Transverse colon (tissue), 4 donors: ENCODE data around the gene ZNF175. TPM values are rescaled to one million over a fixed set of nuclear protein-coding genes. Genes with fewer than 3 reads are reported as not detected.
"Not testable (repeated sequence)": the region's sequence is repeated elsewhere in the genome, so short reads cannot be mapped to it uniquely, and the experiment has no call there.

Source experiments
- DNase-seq: peaks from one replicate; pipeline ENCODE4 v3.0.0-alpha.2; 2019
- H3K27ac ChIP-seq, 4 donors: fragments of 200-600 bp; sonication (generic); 2 replicates each; pipeline ENCODE4 v1.5.1; 2016 to 2018; ENCODE audit warnings: inconsistent platforms in 4 of 4
- H3K27me3 ChIP-seq: fragments of 200-600 bp; sonication (generic); 2 replicates; pipeline ENCODE4 v1.5.1; 2017; ENCODE audit warnings: inconsistent platforms
- H3K36me3 ChIP-seq, 4 donors: fragments of 200-600 bp; sonication (generic); 2 replicates each; pipeline ENCODE4 v1.5.1; 2017 to 2019; ENCODE audit warnings: inconsistent platforms in 4 of 4
- H3K4me1 ChIP-seq, 4 donors: fragments of 200-600 bp; sonication (generic); 2 replicates each; pipeline ENCODE4 v1.5.1; 2017 to 2020; ENCODE audit warnings: inconsistent platforms in 4 of 4
- H3K4me3 ChIP-seq, 4 donors: fragments of 200-600 bp; sonication (generic); 1 replicate in 1 of 4; 2 replicates in 3 of 4; pipeline versions ENCODE4 v1.5.1 to v1.6.1; 2017 to 2019; ENCODE audit warnings: inconsistent platforms in 4 of 4
- H3K9me3 ChIP-seq, 2 donors: fragments of 200-600 bp; sonication (generic); 2 replicates each; pipeline ENCODE4 v1.5.1; 2017 to 2019; ENCODE audit warnings: inconsistent platforms in 2 of 2
- CTCF ChIP-seq, 5 experiments: fragments of 200-600 bp in 3 of 5; fragments of 450-650 bp in 2 of 5; sonication (generic) in 3 of 5; IDR thresholded peaks; 1 replicate in 2 of 5; 2 replicates in 3 of 5; pipeline ENCODE4 v1.5.1; 2016 to 2017; ENCODE audit warnings: antibody characterized with exemption in 5 of 5, inconsistent platforms in 3 of 5, mild to moderate bottlenecking in 2 of 5, moderate library complexity in 1 of 5
- EP300 ChIP-seq: sonication (generic); formaldehyde crosslinking; IDR thresholded peaks from one replicate; pipeline ENCODE4 v1.6.1; 2017; ENCODE audit warnings: antibody characterized with exemption, low read depth
- POLR2A ChIP-seq: fragments of 450-650 bp; IDR thresholded peaks from one replicate; pipeline ENCODE4 v1.6.1; 2016; ENCODE audit warnings: antibody characterized with exemption, mild to moderate bottlenecking, moderate library complexity
- POLR2AphosphoS5 ChIP-seq, 3 donors: sonication (generic); formaldehyde crosslinking; IDR thresholded peaks; one replicate each; pipeline ENCODE4 v1.6.1; 2016; ENCODE audit warnings: antibody characterized with exemption in 3 of 3
- WGBS, 2 donors: methylation state at CpG; one replicate each; pipeline ENCODE4 v1.1.5; 2018; ENCODE audit warnings: low coverage in 1 of 2; 5-methylcytosine and 5-hydroxymethylcytosine counted together
- in situ Hi-C, 4 donors: fragments of 200-750 bp; cut with MboI; loops; one replicate each; pipeline versions ENCODE4 v1.15.0 to v1.15.1; 2017; ENCODE audit warnings: low sequenced_read_pairs in 3 of 4, low pct_ligation_motif_present in 1 of 4, low pct_unique_long_range_greater_than_20kb in 1 of 4
- intact Hi-C: fragments of 100-400 bp; cut with DNase I; formaldehyde crosslinking; loops from one replicate; pipeline ENCODE4 v1.15.1; 2023; ENCODE audit warnings: low total_unique reads
- total RNA-seq, 4 donors: library from RNA; depleted of rRNA; stranded (reverse); fragments of >200 nt; gene quantifications; one replicate each; pipeline ENCODE4 v1.1.0, GENCODE V29; 2016

The ZNF175 gene
- total RNA-seq, 4 donors from 2014 or later: 5.6 to 12.7 (median 6.6) TPM

- DNase-seq: no peak
Observed at GRCh38 chr19:51627491-51628138, 56.5 kb downstream of the ZNF175 start.

GRCh38 chr19:51628153-51628939 lies 57.3 kb downstream of the ZNF175 start:
- 71 to 84% methylated on average over 7 to 14 of the region's 14 CpGs for WGBS, 2 donors
- in situ Hi-C loops: no loop called here
- H3K4me3 ChIP-seq: no peak overlapping the region
- no peak overlapping the region for H3K27ac ChIP-seq
- intact Hi-C loops: no loop called here
- no peaks in the 10 kb centered on the region for H3K36me3 ChIP-seq
- TF ChIP-seq EP300: no peak
- TF ChIP-seq CTCF (IDR thresholded peaks at IDR 0.05): no peak
- no peak for TF ChIP-seq POLR2AphosphoS5 (IDR thresholded peaks at IDR 0.05)
- no peak for TF ChIP-seq POLR2A
- no peak for DNase-seq
- no peaks in the 10 kb centered on the region for H3K4me1 ChIP-seq
- no peaks in the 10 kb centered on the region for H3K27me3 ChIP-seq
- no peaks in the 10 kb centered on the region for H3K9me3 ChIP-seq

More at GRCh38 chr19:51627491-51628138, 56.5 kb downstream of the ZNF175 start:
- in situ Hi-C loops: no loop called here
- 61% methylated on average over 14 of the region's 16 CpGs; no CpG with 5 or more reads in 1 of the 2 donors for WGBS, 2 donors
- intact Hi-C loops: no loop called here
- Histone ChIP-seq H3K4me1 (no peaks in the 10 kb centered on the region), H3K27me3 (no peaks in the 10 kb centered on the region), H3K36me3 (no peaks in the 10 kb centered on the region), H3K9me3 (no peaks in the 10 kb centered on the region), H3K4me3 (no peak overlapping the region), H3K27ac (no peak overlapping the region)
- TF ChIP-seq POLR2AphosphoS5 (IDR thresholded peaks at IDR 0.05) (no peak), EP300 (no peak), POLR2A (no peak), CTCF (IDR thresholded peaks at IDR 0.05) (no peak)

GRCh38 chr19:51630315-51630714 lies 59.2 kb downstream of the ZNF175 start, which contains the start of gene SIGLEC5:
TSS of gene SIGLEC5 (minus strand) at chr19:51630401. CDS start at chr19:51630335, 66 bp downstream.
- H3K4me1 ChIP-seq, H3K27me3 ChIP-seq, H3K9me3 ChIP-seq, DNase-seq, H3K4me3 ChIP-seq, intact Hi-C loops, H3K36me3 ChIP-seq, in situ Hi-C loops, H3K27ac ChIP-seq: not testable (repeated sequence)
- WGBS, 2 donors: 40% methylated on average over 1 of the region's 13 CpGs; no CpG with 5 or more reads in 1 of the 2 donors

- Histone ChIP-seq H3K27ac (no peak overlapping the region), H3K36me3 (no peaks in the 10 kb centered on the region), H3K4me3 (no peak overlapping the region), H3K27me3 (no peaks in the 10 kb centered on the region), H3K4me1 (no peaks in the 10 kb centered on the region), H3K9me3 (no peaks in the 10 kb centered on the region)
- no peak for DNase-seq
- in situ Hi-C loops (no loop called here), intact Hi-C loops (no loop called here)
- TF ChIP-seq EP300 (no peak), CTCF (IDR thresholded peaks at IDR 0.05) (no peak)
- WGBS, 2 donors: 76% methylated on average over 5 of the region's 5 CpGs; no CpG with 5 or more reads in 1 of the 2 donors
Observed at GRCh38 chr19:51632126-51632525, 61.0 kb downstream of the ZNF175 start.
